HEK293T (cell line): Measurements from ENCODE around the gene RUSC1.

Experiments
- CTCF ChIA-PET: fragments of 350-600 bp; formaldehyde crosslinking; extraction: SDS; loops from one replicate; lab custom pipeline; 2021; ENCODE audit warnings: antibody characterized with exemption, inconsistent platforms; lab: Yijun Ruan, JAX
- POLR2A ChIA-PET: fragments of 350-600 bp; formaldehyde crosslinking; extraction: SDS; loops from one replicate; lab custom pipeline; 2020; ENCODE audit warnings: antibody characterized with exemption, inconsistent platforms; lab: Yijun Ruan, JAX
- DNase-seq: peaks from one replicate; pipeline ENCODE4 v3.0.0; 2012; ENCODE audit warnings: mixed read lengths; ENCODE audit errors: extremely low spot score
- ARNT ChIP-seq: fragments of 450-650 bp; IDR thresholded peaks from 2 replicates; pipeline ENCODE4 v1.6.1; 2017; ENCODE audit warnings: mild to moderate bottlenecking
- BHLHE40 ChIP-seq: fragments of 450-650 bp; IDR thresholded peaks from 2 replicates; pipeline ENCODE4 v1.6.1; 2016; ENCODE audit warnings: mild to moderate bottlenecking, moderate library complexity, borderline replicate concordance
- CTBP1 ChIP-seq: fragments of 450-650 bp; IDR thresholded peaks from 2 replicates; pipeline ENCODE4 v1.6.1; 2016; ENCODE audit warnings: borderline replicate concordance
- ELF4 ChIP-seq: fragments of 450-650 bp; IDR thresholded peaks from 2 replicates; pipeline ENCODE4 v1.6.1; 2017; ENCODE audit warnings: antibody characterized with exemption
- FOXA1 ChIP-seq: fragments of 450-650 bp; IDR thresholded peaks from 2 replicates; pipeline ENCODE4 v1.6.1; 2016; ENCODE audit warnings: mild to moderate bottlenecking
- FOXK2 ChIP-seq: fragments of 450-650 bp; IDR thresholded peaks from 2 replicates; pipeline ENCODE4 v1.6.1; 2016; ENCODE audit warnings: mild to moderate bottlenecking
- FOXM1 ChIP-seq: fragments of 450-650 bp; IDR thresholded peaks from 2 replicates; pipeline ENCODE4 v1.6.1; 2017; ENCODE audit warnings: mild to moderate bottlenecking, borderline replicate concordance
- HDGF ChIP-seq: fragments of 450-650 bp; IDR thresholded peaks from 2 replicates; pipeline ENCODE4 v1.6.1; 2017; ENCODE audit warnings: antibody characterized with exemption, borderline replicate concordance
- L3MBTL2 ChIP-seq: fragments of 450-650 bp; conservative IDR thresholded peaks from 2 replicates; pipeline ENCODE4 v1.6.1; 2016; ENCODE audit warnings: mild to moderate bottlenecking
- LEF1 ChIP-seq: fragments of 450-650 bp; IDR thresholded peaks from 2 replicates; pipeline ENCODE4 v1.6.1; 2017; ENCODE audit warnings: mild to moderate bottlenecking, borderline replicate concordance
- NFRKB ChIP-seq: fragments of 450-650 bp; IDR thresholded peaks from 2 replicates; pipeline ENCODE4 v1.6.1; 2016; ENCODE audit warnings: mild to moderate bottlenecking, moderate library complexity
- SP1 ChIP-seq: fragments of 450-650 bp; IDR thresholded peaks from 2 replicates; pipeline ENCODE4 v1.6.1; 2017
- SUZ12 ChIP-seq: fragments of 450-650 bp; IDR thresholded peaks from 2 replicates; pipeline ENCODE4 v1.6.1; 2016; ENCODE audit warnings: mild to moderate bottlenecking
- TARDBP ChIP-seq: fragments of 450-650 bp; IDR thresholded peaks from 2 replicates; pipeline ENCODE4 v1.6.1; 2016
- ZNF384 ChIP-seq: fragments of 450-650 bp; IDR thresholded peaks from 2 replicates; pipeline ENCODE4 v1.6.1; 2016
- TF ChIP-seq, protein P1 (sequence below): fragments of 450-650 bp; IDR thresholded peaks from 2 replicates; pipeline ENCODE4 v1.6.1; 2016

Gene RUSC1

GRCh38 chr1:155308493-155309422 lies 11.9 kb upstream of the RUSC1 start, which contains the start of gene FDPS:
TSS of gene FDPS (plus strand) at chr1:155308866. CDS start at chr1:155309790, 924 bp downstream.
- ChIA-PET CTCF (interaction anchor here (1.1 to 4.2 kb wide), 3 partner anchors 16 to 136 kb away, joined by 3 to 29 read pairs (median 3); partner anchors contain the start of gene KRTCAP2), POLR2A (interaction anchor here (0.6 to 1.9 kb wide), 15 partner anchors 8 to 282 kb away, joined by 3 to 17 read pairs (median 5); partner anchors contain the start of genes CLK2, ENTREP3, HCN3 and SCAMP3)
- TF ChIP-seq, protein P1, sequence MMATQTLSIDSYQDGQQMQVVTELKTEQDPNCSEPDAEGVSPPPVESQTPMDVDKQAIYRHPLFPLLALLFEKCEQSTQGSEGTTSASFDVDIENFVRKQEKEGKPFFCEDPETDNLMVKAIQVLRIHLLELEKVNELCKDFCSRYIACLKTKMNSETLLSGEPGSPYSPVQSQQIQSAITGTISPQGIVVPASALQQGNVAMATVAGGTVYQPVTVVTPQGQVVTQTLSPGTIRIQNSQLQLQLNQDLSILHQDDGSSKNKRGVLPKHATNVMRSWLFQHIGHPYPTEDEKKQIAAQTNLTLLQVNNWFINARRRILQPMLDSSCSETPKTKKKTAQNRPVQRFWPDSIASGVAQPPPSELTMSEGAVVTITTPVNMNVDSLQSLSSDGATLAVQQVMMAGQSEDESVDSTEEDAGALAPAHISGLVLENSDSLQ, result peak; percentile 97
- no peak for TF ChIP-seq NFRKB
- peak; percentile 92 for TF ChIP-seq L3MBTL2
- TF ChIP-seq ELF4, result peak; percentile 53
- TF ChIP-seq TARDBP, result peak; percentile 71; the same call in 1 of the 2 replicates
- DNase-seq, result peak; percentile 98

DNA sequence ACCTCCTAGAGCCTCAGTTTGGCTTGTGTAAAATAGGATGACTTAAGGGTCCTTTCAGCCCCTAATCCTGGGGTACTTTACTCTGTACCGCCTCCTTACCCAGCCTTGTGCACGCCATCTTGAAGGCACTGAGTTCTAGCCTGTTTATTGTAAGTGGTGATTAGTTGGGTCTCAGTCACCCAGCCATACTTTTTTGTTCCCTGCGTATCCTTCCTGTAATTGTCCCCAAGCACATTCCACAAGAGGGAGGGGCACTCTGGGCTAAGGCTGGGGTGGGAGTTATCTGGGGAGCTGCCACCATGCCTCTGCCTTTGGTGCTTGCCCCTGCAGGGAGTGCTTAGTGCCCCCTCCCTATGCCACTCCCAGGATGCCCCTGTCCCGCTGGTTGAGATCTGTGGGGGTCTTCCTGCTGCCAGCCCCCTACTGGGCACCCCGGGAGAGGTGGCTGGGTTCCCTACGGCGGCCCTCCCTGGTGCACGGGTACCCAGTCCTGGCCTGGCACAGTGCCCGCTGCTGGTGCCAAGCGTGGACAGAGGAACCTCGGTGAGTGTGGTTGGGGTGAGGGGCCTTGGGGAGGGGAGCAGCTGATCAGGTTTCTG lies 11.2 kb upstream of the RUSC1 start:
- TF ChIP-seq ARNT (no peak), CTBP1 (no peak), SP1 (no peak), FOXK2 (no peak), ELF4 (no peak), HDGF (no peak), NFRKB (no peak)
- CTCF ChIA-PET, result no interaction called here

GRCh38 chr1:155313261-155313660 lies 7.4 kb upstream of the RUSC1 start:
- ChIA-PET CTCF (interaction anchor here (1.5 kb wide), 1 partner anchor 9 kb away, joined by 4 read pairs; no protein-coding TSS in a partner anchor), POLR2A (interaction anchor here (1.2 to 2.6 kb wide), 2 partner anchors 11 to 51 kb away, joined by 3 to 11 read pairs; partner anchors contain the start of gene SCAMP3)
- no peak for DNase-seq
- no peak for TF ChIP-seq LEF1
- no peak for TF ChIP-seq ELF4
- TF ChIP-seq TARDBP, result no peak
- no peak for TF ChIP-seq FOXK2
- TF ChIP-seq FOXM1, result no peak
- TF ChIP-seq BHLHE40, result no peak
- no peak for TF ChIP-seq SUZ12
- TF ChIP-seq SP1, result no peak
- TF ChIP-seq, protein P1, result no peak
- TF ChIP-seq NFRKB, result no peak

More for the DNA sequence above, 11.2 kb upstream of the RUSC1 start:
- DNase-seq, result peak; percentile 31
- POLR2A ChIA-PET, result interaction anchor here (1.2 kb wide), 1 partner anchor 13 kb away, joined by 3 read pairs; no protein-coding TSS in a partner anchor

GRCh38 chr1:155316922-155317321 lies 3.8 kb upstream of the RUSC1 start:
- POLR2A ChIA-PET, result interaction anchor here (0.8 to 1.3 kb wide), 3 partner anchors 9 to 66 kb away, joined by 3 to 5 read pairs (median 4); partner anchors contain the start of gene FDPS
- no peak for DNase-seq
- CTCF ChIA-PET, result interaction anchor here (1.3 to 3.1 kb wide), 2 partner anchors 38 to 66 kb away, joined by 3 to 12 read pairs; no protein-coding TSS in a partner anchor
- TF ChIP-seq FOXK2, result no peak
- TF ChIP-seq HDGF, result no peak
- TF ChIP-seq NFRKB, result no peak
- no peak for TF ChIP-seq ZNF384
- TF ChIP-seq ELF4, result no peak
- no peak for TF ChIP-seq TARDBP
- no peak for TF ChIP-seq FOXA1
- TF ChIP-seq CTBP1, result no peak
- no peak for TF ChIP-seq SP1
- TF ChIP-seq, protein P1, result no peak
- no peak for TF ChIP-seq BHLHE40
- no peak for TF ChIP-seq ARNT
- no peak for TF ChIP-seq L3MBTL2
- no peak for TF ChIP-seq LEF1
- no peak for TF ChIP-seq FOXM1
- no peak for TF ChIP-seq SUZ12

- DNase-seq, result no peak
- CTCF ChIA-PET, result interaction anchor here (1.3 to 3.1 kb wide), 2 partner anchors 39 to 67 kb away, joined by 3 to 12 read pairs; no protein-coding TSS in a partner anchor
- no peak for TF ChIP-seq FOXM1
- TF ChIP-seq CTBP1, result no peak
- TF ChIP-seq TARDBP, result no peak
- no peak for TF ChIP-seq LEF1
- no peak for TF ChIP-seq ELF4
- no peak for TF ChIP-seq SUZ12
- TF ChIP-seq FOXK2, result no peak
- TF ChIP-seq HDGF, result no peak
- no peak for TF ChIP-seq FOXA1
- no peak for TF ChIP-seq BHLHE40
- TF ChIP-seq SP1, result no peak
- TF ChIP-seq L3MBTL2, result no peak
- TF ChIP-seq, protein P1, result no peak
- no peak for TF ChIP-seq ZNF384
- no peak for TF ChIP-seq ARNT
- POLR2A ChIA-PET, result interaction anchor here (0.9 to 2.2 kb wide), 5 partner anchors 10 to 124 kb away, joined by 4 to 8 read pairs (median 5); partner anchors contain the start of genes CLK2 and FDPS
Measured at GRCh38 chr1:155318082-155318481, 2.6 kb upstream of the RUSC1 start.
